Chondrocyte (in vitro differentiated cells): ENCODE measurements around the gene ABCC2. TPM values are rescaled to one million over a fixed set of nuclear protein-coding genes. Genes with fewer than 3 reads are reported as not detected.
"Not testable (repeated sequence)": the region's sequence is repeated elsewhere in the genome, so short reads cannot be mapped to it uniquely, and the experiment has no call there.

ENCODE experiments used
- DNase-seq: peaks from one replicate; pipeline ENCODE4 v3.0.0; 2021; ENCODE audit warnings: mixed read lengths, low spot score
- H3K27ac Mint-ChIP-seq: one replicate; pipeline ENCODE4 v1.8.0; 2021; ENCODE audit warnings: mild to moderate bottlenecking, moderate library complexity, mixed read lengths; ENCODE audit not compliant: unreplicated experiment
- H3K27me3 Mint-ChIP-seq: 2 replicates; pipeline ENCODE4 v1.8.0; 2021; ENCODE audit warnings: low read depth, mixed read lengths
- H3K36me3 Mint-ChIP-seq: 2 replicates; pipeline ENCODE4 v1.8.0; 2021; ENCODE audit warnings: low read depth, mixed read lengths
- H3K4me1 Mint-ChIP-seq: 2 replicates; pipeline ENCODE4 v1.8.0; 2021; ENCODE audit warnings: low read depth, mild to moderate bottlenecking, mixed read lengths
- H3K4me3 Mint-ChIP-seq: one replicate; pipeline ENCODE4 v1.8.0; 2021; ENCODE audit warnings: mild to moderate bottlenecking, moderate library complexity, mixed read lengths; ENCODE audit not compliant: unreplicated experiment
- H3K9me3 Mint-ChIP-seq: 2 replicates; pipeline ENCODE4 v1.8.0; 2021; ENCODE audit warnings: low read depth, mixed read lengths
- CTCF ChIP-seq: fragments of 200-600 bp; sonication (generic); IDR thresholded peaks from 2 replicates; pipeline ENCODE4 v1.5.0; 2021; ENCODE audit warnings: antibody characterized with exemption, mild to moderate bottlenecking, moderate library complexity
- total RNA-seq: library from RNA; stranded (reverse); gene quantifications from 3 replicates; pipeline ENCODE4 v1.2.1, GENCODE V29; 2021

ABCC2 gene
- total RNA-seq, 1 donor from 2014 or later, result 0.57 TPM

GRCh38 chr10:99834410-99834809 is 52.0 kb downstream of the ABCC2 start:
- H3K4me1 Mint-ChIP-seq, result no peaks in the 10 kb centered on the region
- peaks cover 3% of the 10 kb centered on the region for H3K27me3 Mint-ChIP-seq
- no peak for TF ChIP-seq CTCF
- H3K27ac Mint-ChIP-seq, result no peak overlapping the region
- no peaks in the 10 kb centered on the region for H3K36me3 Mint-ChIP-seq
- DNase-seq, result no peak
- H3K4me3 Mint-ChIP-seq, result no peak overlapping the region
- H3K9me3 Mint-ChIP-seq, result no peaks in the 10 kb centered on the region

GRCh38 chr10:99835947-99836346 is 53.5 kb downstream of the ABCC2 start:
- H3K27ac Mint-ChIP-seq, result no peak overlapping the region
- no peak for DNase-seq
- H3K4me1 Mint-ChIP-seq, result no peaks in the 10 kb centered on the region
- no peak for TF ChIP-seq CTCF
- H3K27me3 Mint-ChIP-seq, result no peaks in the 10 kb centered on the region
- no peak overlapping the region for H3K4me3 Mint-ChIP-seq
- no peaks in the 10 kb centered on the region for H3K36me3 Mint-ChIP-seq
- no peaks in the 10 kb centered on the region for H3K9me3 Mint-ChIP-seq

GRCh38 chr10:99836711-99837110 is 54.3 kb downstream of the ABCC2 start:
- Mint-ChIP-seq H3K36me3 (no peaks in the 10 kb centered on the region), H3K9me3 (no peaks in the 10 kb centered on the region), H3K27me3 (no peaks in the 10 kb centered on the region), H3K4me3 (no peak overlapping the region), H3K27ac (no peak overlapping the region), H3K4me1 (no peaks in the 10 kb centered on the region)
- TF ChIP-seq CTCF, result no peak
- no peak for DNase-seq

GRCh38 chr10:99840859-99841258 is 58.4 kb downstream of the ABCC2 start:
- not testable (repeated sequence) for H3K36me3 Mint-ChIP-seq, H3K27ac Mint-ChIP-seq, H3K9me3 Mint-ChIP-seq, H3K4me3 Mint-ChIP-seq, DNase-seq, H3K27me3 Mint-ChIP-seq, H3K4me1 Mint-ChIP-seq

GRCh38 chr10:99841746-99842145 is 59.3 kb downstream of the ABCC2 start:
- Mint-ChIP-seq H3K27ac (no peak overlapping the region), H3K9me3 (no peaks in the 10 kb centered on the region), H3K27me3 (no peaks in the 10 kb centered on the region), H3K4me1 (peaks cover 12% of the 10 kb centered on the region), H3K36me3 (no peaks in the 10 kb centered on the region), H3K4me3 (no peak overlapping the region)
- TF ChIP-seq CTCF, result no peak
- no peak for DNase-seq

- H3K4me3 Mint-ChIP-seq, result no peak overlapping the region
- H3K36me3 Mint-ChIP-seq, result no peaks in the 10 kb centered on the region
- DNase-seq, result no peak
These were observed 60.9 kb downstream of the ABCC2 start for GRCh38 chr10:99843310-99843709.

More at GRCh38 chr10:99843310-99843709, 60.9 kb downstream of the ABCC2 start:
- Mint-ChIP-seq H3K27ac (no peak overlapping the region), H3K27me3 (no peaks in the 10 kb centered on the region), H3K9me3 (no peaks in the 10 kb centered on the region), H3K4me1 (peaks cover 12% of the 10 kb centered on the region)
- no peak for TF ChIP-seq CTCF
